ENCODE results near the gene PTCSC3.

DNA sequence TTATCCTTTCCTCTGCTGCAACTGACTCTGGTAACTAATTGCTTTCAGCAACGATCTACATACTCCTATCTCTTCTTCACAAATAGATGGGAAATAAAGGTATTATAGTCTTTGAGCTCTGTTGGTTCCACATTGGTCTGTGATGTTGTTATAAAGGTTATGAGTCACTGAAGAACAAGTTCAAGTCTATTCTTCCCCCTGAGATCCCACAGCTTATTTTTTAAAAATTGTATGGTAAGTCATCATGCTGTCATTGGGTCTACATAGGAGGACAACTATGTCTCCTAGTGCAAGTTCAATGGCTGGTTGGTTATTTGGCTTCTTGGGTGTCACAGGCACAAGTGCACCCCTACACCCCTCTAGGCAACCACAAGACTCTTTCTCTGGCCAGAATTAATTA, 49.6 kb upstream of the PTCSC3 start:
- TF ChIP-seq EZH2 (IDR thresholded peaks at IDR 0.05; ENCODE audit: insufficient read depth, low read length) = no peak
- TF ChIP-seq, protein P1, sequence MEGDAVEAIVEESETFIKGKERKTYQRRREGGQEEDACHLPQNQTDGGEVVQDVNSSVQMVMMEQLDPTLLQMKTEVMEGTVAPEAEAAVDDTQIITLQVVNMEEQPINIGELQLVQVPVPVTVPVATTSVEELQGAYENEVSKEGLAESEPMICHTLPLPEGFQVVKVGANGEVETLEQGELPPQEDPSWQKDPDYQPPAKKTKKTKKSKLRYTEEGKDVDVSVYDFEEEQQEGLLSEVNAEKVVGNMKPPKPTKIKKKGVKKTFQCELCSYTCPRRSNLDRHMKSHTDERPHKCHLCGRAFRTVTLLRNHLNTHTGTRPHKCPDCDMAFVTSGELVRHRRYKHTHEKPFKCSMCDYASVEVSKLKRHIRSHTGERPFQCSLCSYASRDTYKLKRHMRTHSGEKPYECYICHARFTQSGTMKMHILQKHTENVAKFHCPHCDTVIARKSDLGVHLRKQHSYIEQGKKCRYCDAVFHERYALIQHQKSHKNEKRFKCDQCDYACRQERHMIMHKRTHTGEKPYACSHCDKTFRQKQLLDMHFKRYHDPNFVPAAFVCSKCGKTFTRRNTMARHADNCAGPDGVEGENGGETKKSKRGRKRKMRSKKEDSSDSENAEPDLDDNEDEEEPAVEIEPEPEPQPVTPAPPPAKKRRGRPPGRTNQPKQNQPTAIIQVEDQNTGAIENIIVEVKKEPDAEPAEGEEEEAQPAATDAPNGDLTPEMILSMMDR (IDR thresholded peaks at IDR 0.05; ENCODE audit: insufficient read depth, low read depth, low read length) = no peak

All from astrocyte (in vitro differentiated cells and primary cell).